ENCODE data around the gene SAFB. TPM values are rescaled to one million over a fixed set of nuclear protein-coding genes. Genes with fewer than 3 reads are reported as not detected.
A peak's percentile ranks its signal among the peaks of the same experiment; 100 is the strongest.
"Not testable (repeated sequence)": the region's sequence is repeated elsewhere in the genome, so short reads cannot be mapped to it uniquely, and the experiment has no call there.

Gene SAFB
- polyA plus RNA-seq, 2 of the 4 experiments (the other 2 are of a cell fraction): 55.0 to 74.0 TPM

- CTCF ChIA-PET: interaction anchor here (1.0 to 1.9 kb wide), 7 partner anchors 10 to 639 kb away, joined by 3 to 9 read pairs (median 5); no protein-coding TSS in a partner anchor
- ATAC-seq (no peak), FAIRE-seq (no peak), DNase-seq (ENCODE audit: low read depth in 1 of 2, low spot score in 1 of 2) (no peak)
- Histone ChIP-seq H3K4me2 (peak overlapping the region; percentile 70), H3K9me3 (no peaks in the 10 kb centered on the region), H3K4me1 (peaks cover 10% of the 10 kb centered on the region), H3K27ac (peak overlapping the region in 1 of 2 experiments; percentile 65; a peak in 2 of 6 replicates), H3K4me3 (no peak overlapping the region; the same call in 2 of the 3 replicates)
- TF ChIP-seq PHF8 (IDR thresholded peaks at IDR 0.05; ENCODE audit: borderline replicate concordance, low read depth): no peak
- TF ChIP-seq ZFP36 (IDR thresholded peaks at IDR 0.05; ENCODE audit: borderline replicate concordance, partially characterized antibody): peak; percentile 98
- WGBS (ENCODE audit: missing lambda C conversion rate): 69% methylated on average over 26 of the region's 76 CpGs
- POLR2A ChIA-PET: interaction anchor here (0.7 to 1.5 kb wide), 5 partner anchors 12 to 217 kb away, joined by 3 to 8 read pairs (median 5); partner anchors contain the start of genes CATSPERD, LONP1, SAFB and SAFB2
Measured at GRCh38 chr19:5687360-5688198, 64.7 kb downstream of the SAFB start.

GRCh38 chr19:5688262-5688881 is 65.5 kb downstream of the SAFB start:
- H3K4me2 ChIP-seq; POLR2A ChIA-PET; H3K27ac ChIP-seq; H3K4me3 ChIP-seq; DNase-seq (ENCODE audit: low read depth in 1 of 2, low spot score in 1 of 2); ATAC-seq; FAIRE-seq; H3K9me3 ChIP-seq: not testable (repeated sequence)
- CTCF ChIA-PET: interaction anchor here (0.6 to 2.3 kb wide), 6 partner anchors 9 to 640 kb away, joined by 3 to 14 read pairs (median 5); no protein-coding TSS in a partner anchor
- H3K4me1 ChIP-seq: peaks cover 13% of the 10 kb centered on the region
- WGBS (ENCODE audit: missing lambda C conversion rate): 94% methylated on average over 13 of the region's 13 CpGs

GRCh38 chr19:5690125-5690954 is 67.5 kb downstream of the SAFB start, which contains the start of gene RPL36:
RPL36 (plus strand) TSS chr19:5690295; CDS start chr19:5690508, 213 bp downstream.
- peaks cover 13% of the 10 kb centered on the region for H3K4me1 ChIP-seq
- FAIRE-seq (no peak), DNase-seq (ENCODE audit: low read depth in 1 of 2, low spot score in 1 of 2) (peak; percentile 84 to 96), ATAC-seq (peak; percentile 16 to 64)
- no peaks in the 10 kb centered on the region for H3K9me3 ChIP-seq
- WGBS (ENCODE audit: missing lambda C conversion rate): 2% methylated on average over 15 of the region's 73 CpGs
- POLR2A ChIA-PET: interaction anchor here (0.6 to 3.0 kb wide), 10 partner anchors 8 to 214 kb away, joined by 3 to 45 read pairs (median 5); partner anchors contain the start of genes CATSPERD, LONP1, NDUFA11 and SAFB
- H3K4me2 ChIP-seq: peak within 1 kb of the TSS; percentile 88
- CTCF ChIA-PET: interaction anchor here (0.6 to 2.3 kb wide), 21 partner anchors 9 to 642 kb away, joined by 3 to 14 read pairs (median 4); partner anchors contain the start of gene LONP1
- H3K27ac ChIP-seq: peak within 1 kb of the TSS; percentile 93 to 97
- H3K4me3 ChIP-seq: peak within 1 kb of the TSS; percentile 92
- TF ChIP-seq BCL3 (IDR thresholded peaks at IDR 0.05): peak; percentile 98
- TF ChIP-seq KDM5A (IDR thresholded peaks at IDR 0.05): no peak
- TF ChIP-seq EHF (CRISPR knock-in tag; IDR thresholded peaks at IDR 0.05): no peak
- TF ChIP-seq PBX3 (IDR thresholded peaks at IDR 0.05): no peak
- TF ChIP-seq RNF2 (IDR thresholded peaks at IDR 0.05; ENCODE audit: borderline replicate concordance, low read depth): no peak
- no peak for TF ChIP-seq EP300 (IDR thresholded peaks at IDR 0.05)
- TF ChIP-seq NR3C1 (IDR thresholded peaks at IDR 0.05): no peak
- TF ChIP-seq JUNB (IDR thresholded peaks at IDR 0.05): no peak
- no peak for TF ChIP-seq POLR2AphosphoS2 (conservative IDR thresholded peaks at IDR 0.05; ENCODE audit: low read length)
- no peak for TF ChIP-seq HDAC2 (IDR thresholded peaks at IDR 0.05)
- no peak for TF ChIP-seq FOSL2 (IDR thresholded peaks at IDR 0.05)
- TF ChIP-seq FOSL2 (CRISPR knock-in tag; IDR thresholded peaks at IDR 0.05): no peak
- no peak for TF ChIP-seq ZSCAN20 (CRISPR knock-in tag; IDR thresholded peaks at IDR 0.05)
- no peak for TF ChIP-seq CBX8 (IDR thresholded peaks at IDR 0.05)
- TF ChIP-seq PHF8 (IDR thresholded peaks at IDR 0.05; ENCODE audit: borderline replicate concordance, low read depth): peak; percentile 86; the same call in 1 of the 2 replicates
- no peak for TF ChIP-seq KDM1A (IDR thresholded peaks at IDR 0.05; ENCODE audit: low read depth)
- TF ChIP-seq MAFK (IDR thresholded peaks at IDR 0.05; ENCODE audit: partially characterized antibody): no peak
- TF ChIP-seq CHD2 (IDR thresholded peaks at IDR 0.05; ENCODE audit: low read length, partially characterized antibody): no peak
- peak; percentile 63 for TF ChIP-seq CTCF (IDR thresholded peaks at IDR 0.05)
- TF ChIP-seq ZFP36 (IDR thresholded peaks at IDR 0.05; ENCODE audit: borderline replicate concordance, partially characterized antibody): no peak
- TF ChIP-seq REST (IDR thresholded peaks at IDR 0.05): 0 out of 2 replicates have a peak, but pooled peaks have one; percentile 9
